ENCODE measurements around the gene TPST2. TPM values are rescaled to one million over a fixed set of nuclear protein-coding genes. Genes with fewer than 3 reads are reported as not detected.

TPST2 gene
- 17.2 to 19.4 TPM (median 18.5 TPM) in 3 replicates for total RNA-seq

- Mint-ChIP-seq H3K27me3 (ENCODE audit: low read depth) (peaks cover 7% of the 10 kb centered on the region), H3K9me3 (peaks cover 4% of the 10 kb centered on the region), H3K36me3 (no peaks in the 10 kb centered on the region), H3K4me3 (peak within 1 kb of the TSS; percentile 79), H3K27ac (peak within 1 kb of the TSS; percentile 75), H3K4me1 (peaks cover 12% of the 10 kb centered on the region)
- DNase-seq (ENCODE audit: low spot score in 2 of 2, unreplicated experiment in 2 of 2): peak; percentile 71 to 85
- TF ChIP-seq CTCF (IDR thresholded peaks at IDR 0.05; ENCODE audit: unreplicated experiment): no peak
Observed at GRCh38 chr22:26589845-26590736, at the start of gene TPST2. Gene TPST2 (minus strand): TSS chr22:26590132. CDS start chr22:26541630, 48,502 bp downstream.

GRCh38 chr22:26636296-26636695 lies 46.4 kb upstream of the TPST2 start:
- TF ChIP-seq CTCF (IDR thresholded peaks at IDR 0.05; ENCODE audit: unreplicated experiment): no peak
- Mint-ChIP-seq H3K9me3 (no peaks in the 10 kb centered on the region), H3K4me1 (peaks cover 5% of the 10 kb centered on the region), H3K27me3 (ENCODE audit: low read depth) (peaks cover 2% of the 10 kb centered on the region), H3K36me3 (no peaks in the 10 kb centered on the region), H3K27ac (no peak overlapping the region), H3K4me3 (no peak overlapping the region)
- no peak for DNase-seq (ENCODE audit: low spot score in 2 of 2, unreplicated experiment in 2 of 2)

GRCh38 chr22:26635117-26635516 lies 45.2 kb upstream of the TPST2 start:
- H3K9me3 Mint-ChIP-seq: peaks cover 8% of the 10 kb centered on the region
- H3K4me1 Mint-ChIP-seq: peaks cover 3% of the 10 kb centered on the region
- no peak for DNase-seq (ENCODE audit: low spot score in 2 of 2, unreplicated experiment in 2 of 2)
- no peak overlapping the region for H3K4me3 Mint-ChIP-seq
- peaks cover 2% of the 10 kb centered on the region for H3K27me3 Mint-ChIP-seq (ENCODE audit: low read depth)
- no peaks in the 10 kb centered on the region for H3K36me3 Mint-ChIP-seq
- no peak for TF ChIP-seq CTCF (IDR thresholded peaks at IDR 0.05; ENCODE audit: unreplicated experiment)
- H3K27ac Mint-ChIP-seq: no peak overlapping the region

GRCh38 chr22:26634189-26634588 lies 44.3 kb upstream of the TPST2 start:
- no peak for DNase-seq (ENCODE audit: low spot score in 2 of 2, unreplicated experiment in 2 of 2)
- Mint-ChIP-seq H3K27me3 (ENCODE audit: low read depth) (peaks cover 2% of the 10 kb centered on the region), H3K9me3 (peaks cover 8% of the 10 kb centered on the region), H3K4me1 (peaks cover 3% of the 10 kb centered on the region), H3K36me3 (no peaks in the 10 kb centered on the region), H3K27ac (no peak overlapping the region), H3K4me3 (no peak overlapping the region)
- TF ChIP-seq CTCF (IDR thresholded peaks at IDR 0.05; ENCODE audit: unreplicated experiment): no peak

GRCh38 chr22:26632422-26633155 lies 42.7 kb upstream of the TPST2 start:
- Mint-ChIP-seq H3K27me3 (ENCODE audit: low read depth) (peaks cover 5% of the 10 kb centered on the region), H3K9me3 (peaks cover 8% of the 10 kb centered on the region), H3K27ac (no peak overlapping the region), H3K4me1 (peaks cover 3% of the 10 kb centered on the region), H3K36me3 (no peaks in the 10 kb centered on the region), H3K4me3 (no peak overlapping the region)
- DNase-seq (ENCODE audit: low spot score in 2 of 2, unreplicated experiment in 2 of 2): no peak
- no peak for TF ChIP-seq CTCF (IDR thresholded peaks at IDR 0.05; ENCODE audit: unreplicated experiment)

Data from mesothelial cell of epicardium (in vitro differentiated cells).